Breast epithelium (tissue), 3 donors: Measurements from ENCODE around the gene TUBB8.
"Not testable (repeated sequence)": the region's sequence is repeated elsewhere in the genome, so short reads cannot be mapped to it uniquely, and the experiment has no call there.

Experiments used
- POLR2A ChIP-seq: fragments of 450-650 bp; IDR thresholded peaks from one replicate; pipeline ENCODE4 v1.6.1; 2016; ENCODE audit warnings: antibody characterized with exemption, mild to moderate bottlenecking, moderate library complexity
- TF ChIP-seq, protein P1 (sequence below), 3 donors: fragments of 450-650 bp; IDR thresholded peaks; one replicate each; pipeline ENCODE4 v1.5.1; 2016 to 2017; ENCODE audit warnings: antibody characterized with exemption in 3 of 3, mild to moderate bottlenecking in 3 of 3, moderate library complexity in 3 of 3

DNA sequence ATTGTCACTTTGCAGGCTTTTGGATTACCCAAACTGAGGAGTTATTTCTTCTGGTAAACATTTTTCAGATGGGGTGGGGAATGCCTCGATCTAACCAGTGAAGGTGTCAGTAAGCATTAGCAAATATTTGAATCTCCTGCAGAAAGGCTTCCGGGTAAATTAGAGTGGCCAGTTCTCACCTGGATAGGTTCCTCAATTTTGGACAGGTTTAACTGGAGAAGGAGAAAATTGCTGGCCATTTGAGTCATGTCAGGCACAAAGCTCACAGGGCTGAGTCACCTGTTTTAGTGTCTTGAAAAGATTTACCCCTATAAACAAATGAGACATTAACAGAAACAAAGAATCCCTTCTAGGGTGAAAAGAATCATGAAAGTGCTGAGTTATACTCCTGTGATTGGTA, 830 bp upstream of the TUBB8 start:
- TF ChIP-seq, protein P1, sequence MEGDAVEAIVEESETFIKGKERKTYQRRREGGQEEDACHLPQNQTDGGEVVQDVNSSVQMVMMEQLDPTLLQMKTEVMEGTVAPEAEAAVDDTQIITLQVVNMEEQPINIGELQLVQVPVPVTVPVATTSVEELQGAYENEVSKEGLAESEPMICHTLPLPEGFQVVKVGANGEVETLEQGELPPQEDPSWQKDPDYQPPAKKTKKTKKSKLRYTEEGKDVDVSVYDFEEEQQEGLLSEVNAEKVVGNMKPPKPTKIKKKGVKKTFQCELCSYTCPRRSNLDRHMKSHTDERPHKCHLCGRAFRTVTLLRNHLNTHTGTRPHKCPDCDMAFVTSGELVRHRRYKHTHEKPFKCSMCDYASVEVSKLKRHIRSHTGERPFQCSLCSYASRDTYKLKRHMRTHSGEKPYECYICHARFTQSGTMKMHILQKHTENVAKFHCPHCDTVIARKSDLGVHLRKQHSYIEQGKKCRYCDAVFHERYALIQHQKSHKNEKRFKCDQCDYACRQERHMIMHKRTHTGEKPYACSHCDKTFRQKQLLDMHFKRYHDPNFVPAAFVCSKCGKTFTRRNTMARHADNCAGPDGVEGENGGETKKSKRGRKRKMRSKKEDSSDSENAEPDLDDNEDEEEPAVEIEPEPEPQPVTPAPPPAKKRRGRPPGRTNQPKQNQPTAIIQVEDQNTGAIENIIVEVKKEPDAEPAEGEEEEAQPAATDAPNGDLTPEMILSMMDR (IDR thresholded peaks at IDR 0.05), result not testable (repeated sequence)
- TF ChIP-seq POLR2A, result not testable (repeated sequence)
